ENCODE measurements around the gene FKBP5. TPM values are rescaled to one million over a fixed set of nuclear protein-coding genes. Genes with fewer than 3 reads are reported as not detected.

FKBP5 gene
- total and polyA plus RNA-seq, 10 of the 15 experiments (the other 5 are each of a cell fraction or from before 2014, with no cell fraction given): 29.0 to 123 (median 62.3) TPM

DNA sequence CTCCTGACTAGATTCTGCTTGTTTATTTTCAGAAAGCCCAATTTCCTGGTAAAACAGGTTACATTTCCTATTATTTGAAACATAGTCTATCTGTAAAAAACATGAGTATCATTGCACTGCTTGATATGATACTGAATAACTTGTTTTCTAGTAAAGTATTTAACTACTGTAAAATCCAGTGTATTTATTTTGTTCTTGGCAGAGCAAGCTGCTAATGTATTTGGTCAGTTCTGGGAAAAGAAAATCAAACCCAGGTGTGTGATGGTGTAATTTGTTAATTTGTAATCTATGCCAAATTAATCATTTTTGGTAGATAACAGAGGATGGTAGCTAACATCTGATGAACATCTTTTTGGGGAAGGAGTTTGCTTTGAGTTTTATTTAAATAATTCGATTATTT, 50.8 kb downstream of the FKBP5 start (continued):
- TF ChIP-seq KDM1A (IDR thresholded peaks at IDR 0.05; ENCODE audit: borderline replicate concordance) (no peak), IRF3 (IDR thresholded peaks at IDR 0.05) (no peak)
- TF ChIP-seq, protein P1, sequence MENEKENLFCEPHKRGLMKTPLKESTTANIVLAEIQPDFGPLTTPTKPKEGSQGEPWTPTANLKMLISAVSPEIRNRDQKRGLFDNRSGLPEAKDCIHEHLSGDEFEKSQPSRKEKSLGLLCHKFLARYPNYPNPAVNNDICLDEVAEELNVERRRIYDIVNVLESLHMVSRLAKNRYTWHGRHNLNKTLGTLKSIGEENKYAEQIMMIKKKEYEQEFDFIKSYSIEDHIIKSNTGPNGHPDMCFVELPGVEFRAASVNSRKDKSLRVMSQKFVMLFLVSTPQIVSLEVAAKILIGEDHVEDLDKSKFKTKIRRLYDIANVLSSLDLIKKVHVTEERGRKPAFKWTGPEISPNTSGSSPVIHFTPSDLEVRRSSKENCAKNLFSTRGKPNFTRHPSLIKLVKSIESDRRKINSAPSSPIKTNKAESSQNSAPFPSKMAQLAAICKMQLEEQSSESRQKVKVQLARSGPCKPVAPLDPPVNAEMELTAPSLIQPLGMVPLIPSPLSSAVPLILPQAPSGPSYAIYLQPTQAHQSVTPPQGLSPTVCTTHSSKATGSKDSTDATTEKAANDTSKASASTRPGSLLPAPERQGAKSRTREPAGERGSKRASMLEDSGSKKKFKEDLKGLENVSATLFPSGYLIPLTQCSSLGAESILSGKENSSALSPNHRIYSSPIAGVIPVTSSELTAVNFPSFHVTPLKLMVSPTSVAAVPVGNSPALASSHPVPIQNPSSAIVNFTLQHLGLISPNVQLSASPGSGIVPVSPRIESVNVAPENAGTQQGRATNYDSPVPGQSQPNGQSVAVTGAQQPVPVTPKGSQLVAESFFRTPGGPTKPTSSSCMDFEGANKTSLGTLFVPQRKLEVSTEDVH (IDR thresholded peaks at IDR 0.05; ENCODE audit: low read depth, partially characterized antibody): no peak

DNA sequence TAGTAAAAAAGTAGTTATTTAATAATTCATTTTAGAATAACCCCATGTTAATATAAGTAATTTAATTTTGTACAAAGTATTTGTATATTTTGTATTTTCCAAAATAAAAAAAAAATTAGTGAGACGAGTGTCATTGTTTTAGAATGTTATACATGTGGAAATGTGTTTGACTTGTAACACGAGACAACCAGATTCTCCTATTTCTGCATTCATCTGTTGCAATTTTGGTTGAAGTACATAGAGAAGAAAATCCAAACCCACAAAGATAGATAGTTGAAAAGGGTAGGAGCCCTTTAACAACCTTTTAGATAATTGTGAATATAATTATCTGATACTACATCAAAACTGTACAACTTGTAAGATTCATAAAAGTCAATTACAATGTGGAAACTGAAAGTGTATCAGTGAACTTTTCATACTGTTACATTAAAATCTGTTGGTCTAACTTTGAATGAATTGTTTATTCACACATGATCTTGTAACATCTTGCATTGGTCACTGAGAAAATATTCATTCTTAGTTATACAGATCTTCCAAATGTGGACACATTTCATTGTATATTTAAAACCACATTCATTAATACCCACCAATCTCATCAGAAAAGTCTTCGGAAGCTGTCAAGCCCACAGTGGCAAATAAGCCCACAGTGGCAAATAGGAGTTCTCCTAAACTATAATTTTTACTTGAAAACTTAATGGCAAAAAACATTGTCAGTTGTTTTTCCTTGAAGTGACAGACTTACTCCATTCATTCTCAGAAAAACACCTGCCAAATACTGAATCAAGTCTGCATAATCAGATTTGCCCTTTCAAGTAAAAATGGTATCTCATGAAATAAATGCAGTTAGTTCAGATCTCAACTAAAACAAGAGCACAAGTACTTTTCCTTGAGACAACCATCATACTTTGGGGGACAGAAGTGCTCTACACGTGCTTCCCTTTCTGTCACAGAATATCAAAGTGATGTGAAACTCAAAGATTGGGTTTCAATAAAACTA, 52.8 kb downstream of the FKBP5 start:
- no TSS peak for BruUV-seq (replicated peaks)
- intact Hi-C loops (cut with micrococcal nuclease; ENCODE audit: unreplicated experiment): no loop called here
- no peak for TF ChIP-seq EP300 (IDR thresholded peaks at IDR 0.05; ENCODE audit: borderline replicate concordance in 1 of 2, control insufficient read depth in 1 of 2, low read depth in 2 of 2, low read length in 2 of 2)
- TF ChIP-seq BHLHE40 (IDR thresholded peaks at IDR 0.05; ENCODE audit: borderline replicate concordance in 1 of 2, low read depth in 2 of 2, low read length in 1 of 2): no peak
- no peak for TF ChIP-seq MEF2A (IDR thresholded peaks at IDR 0.05; ENCODE audit: insufficient read depth, low read depth, low read length)
- no peak for TF ChIP-seq RAD51 (IDR thresholded peaks at IDR 0.05)
- TF ChIP-seq REST (IDR thresholded peaks at IDR 0.05; ENCODE audit: low read depth, low read length): no peak
- TF ChIP-seq SMAD1 (IDR thresholded peaks at IDR 0.05; ENCODE audit: low read depth, partially characterized antibody): no peak

More for the DNA sequence above, 52.8 kb downstream of the FKBP5 start:
- H3K9me3 ChIP-seq (replicated peaks; ENCODE audit: control insufficient read depth, insufficient read depth, low read length): no peaks in the 10 kb centered on the region
- no peaks in the 10 kb centered on the region for H3K4me1 ChIP-seq (ENCODE audit: control insufficient read depth, insufficient read depth, low read length)
- ChIA-PET CTCF (interaction anchor here (0.9 kb wide), 1 partner anchor 101 kb away, joined by 3 read pairs; no protein-coding TSS in a partner anchor), SMC1A (ENCODE audit: uncharacterized antibody, unreplicated experiment) (interaction anchor here (2.5 kb wide), 1 partner anchor 100 kb away, joined by 13 read pairs; the partner anchor contains the start of gene ARMC12), RAD21 (ENCODE audit: unreplicated experiment) (interaction anchor here (1.7 kb wide), 1 partner anchor 100 kb away, joined by 6 read pairs; the partner anchor contains the start of gene ARMC12), POLR2A (interaction anchor here (0.5 kb wide), 2 partner anchors 26 to 111 kb away, joined by 3 to 4 read pairs; no protein-coding TSS in a partner anchor)
- H2AFZ ChIP-seq (ENCODE audit: control insufficient read depth, low read depth, low read length): no peak overlapping the region
- H3K36me3 ChIP-seq (ENCODE audit: control insufficient read depth in 2 of 2, insufficient read depth in 2 of 2, low read length in 1 of 2): peaks cover 4 to 8% of the 10 kb centered on the region in 2 experiments
- no peaks in the 10 kb centered on the region for H4K20me1 ChIP-seq (ENCODE audit: control insufficient read depth, insufficient read depth)
- DNase-seq (ENCODE audit: low read depth, low spot score) (no peak), FAIRE-seq (peak; percentile 68), ATAC-seq (no peak)
- H3K79me2 ChIP-seq (ENCODE audit: control insufficient read depth, insufficient read depth, low read length): no peaks in the 10 kb centered on the region
- WGBS (ENCODE audit: insufficient coverage, insufficient replicate concordance, low lambda C conversion rate, missing lambda C conversion rate): 88% methylated on average over 4 of the region's 4 CpGs
- H3K27ac ChIP-seq (ENCODE audit: control insufficient read depth, insufficient read depth): no peak overlapping the region
- H3K4me2 ChIP-seq (ENCODE audit: control insufficient read depth, insufficient read depth): no peak overlapping the region
- in situ Hi-C loops (cut with MboI): no loop called here
- H3K27me3 ChIP-seq (replicated peaks in 1 of 2; ENCODE audit: control insufficient read depth in 2 of 2, insufficient read depth in 2 of 2, low read length in 1 of 2): no peaks in the 10 kb centered on the region
- no peak overlapping the region for H3K9ac ChIP-seq (ENCODE audit: control insufficient read depth, insufficient read depth, low read length)
- no peak overlapping the region for H3K4me3 ChIP-seq

All from GM12878 (cell line).